Parietal lobe (tissue), 1 donor: ENCODE results near the gene SAMHD1. TPM values are rescaled to one million over a fixed set of nuclear protein-coding genes. Genes with fewer than 3 reads are reported as not detected.

ENCODE experiments used
- total RNA-seq: library from RNA; depleted of rRNA; stranded (reverse); fragments of >200 nt; gene quantifications from one replicate; pipeline ENCODE4 v1.2.3, GENCODE V29; 2014

SAMHD1 gene
- total RNA-seq, result 38.8 TPM

GRCh38 chr20:36951198-36951978, at the start of gene SAMHD1:
Gene SAMHD1, minus strand, starts transcription at chr20:36951708. Its CDS starts 65 bp downstream, at chr20:36951643.

GRCh38 chr20:36875702-36876472, 75.6 kb downstream of the SAMHD1 start, which contains the start of gene TLDC2:
Gene TLDC2, plus strand, starts transcription at chr20:36876138. Its CDS starts 37 bp downstream, at chr20:36876175.

Other genes starting within 250 kb of the SAMHD1 start
- gene NDRG3, start 205.6 kb downstream of the SAMHD1 start, total RNA-seq, result 43.5 TPM
- gene DSN1, start 177.9 kb downstream of the SAMHD1 start, total RNA-seq, result 5.3 TPM
- gene TLDC2, start 75.6 kb downstream of the SAMHD1 start, total RNA-seq, result not detected
- 25.0 TPM for gene RBL1, start 144.3 kb upstream of the SAMHD1 start, total RNA-seq
- gene RPN2, start 227.6 kb upstream of the SAMHD1 start, total RNA-seq, result 129 TPM
- 4.4 TPM for gene MROH8, start 227.8 kb upstream of the SAMHD1 start, total RNA-seq